K562 (cell line): ENCODE data around the gene MMP11. TPM values are rescaled to one million over a fixed set of nuclear protein-coding genes. Genes with fewer than 3 reads are reported as not detected.

Experiments used
- BACH1 ChIP-seq: fragments of 200-800 bp; sonication (Bioruptor generic); IDR thresholded peaks from 2 replicates; pipeline ENCODE4 v1.6.1; 2016; ENCODE audit warnings: missing genetic modification characterization, missing compliant biosample characterization
- BDP1 ChIP-seq: IDR thresholded peaks from 3 replicates; pipeline ENCODE4 v1.6.1; 2011; ENCODE audit not compliant: insufficient read length, insufficient read depth
- CREB1 ChIP-seq, 2 experiments: sonication (generic) in 1 of 2; formaldehyde crosslinking in 1 of 2; IDR thresholded peaks; 2 replicates each; pipeline versions ENCODE4 v1.6.1 to v1.8.0; 2012 to 2022; ENCODE audit warnings: inconsistent platforms in 1 of 2, mild to moderate bottlenecking in 1 of 2, missing genetic modification reagents in 1 of 2, moderate library complexity in 1 of 2
- DEAF1 ChIP-seq: fragments of 450-650 bp; formaldehyde crosslinking; IDR thresholded peaks from 2 replicates; pipeline ENCODE4 v1.4.0; 2020; ENCODE audit warnings: mild to moderate bottlenecking, moderate library complexity
- ELF2 ChIP-seq: fragments of 250-450 bp; sonication (Bioruptor Pico); IDR thresholded peaks from 2 replicates; pipeline ENCODE4 v1.5.0; 2021; ENCODE audit warnings: mild to moderate bottlenecking
- HCFC1 ChIP-seq: IDR thresholded peaks from 2 replicates; pipeline ENCODE4 v1.6.1; 2012; ENCODE audit warnings: low read depth, low read length, improper control_type of control experiment
- HDAC1 ChIP-seq, 2 experiments: fragments of 450-650 bp; IDR thresholded peaks; 2 replicates each; pipeline ENCODE4 v1.6.1; 2016 to 2017; ENCODE audit warnings: inconsistent platforms in 1 of 2, mild to moderate bottlenecking in 1 of 2, moderate library complexity in 1 of 2
- MLLT1 ChIP-seq, 2 experiments: fragments of 450-650 bp; IDR thresholded peaks; 2 replicates each; pipeline ENCODE4 v1.6.1; 2016
- MNT ChIP-seq, 2 experiments: fragments of 450-650 bp; conservative IDR thresholded peaks; 2 replicates each; pipeline ENCODE4 v1.6.1; 2017; ENCODE audit warnings: mild to moderate bottlenecking in 2 of 2, moderate library complexity in 2 of 2
- NFYB ChIP-seq: IDR thresholded peaks from 2 replicates; pipeline ENCODE4 v1.6.1; 2011; ENCODE audit warnings: mild to moderate bottlenecking, moderate library complexity; ENCODE audit not compliant: insufficient read length; ENCODE audit errors: extremely low read depth
- NR4A1 ChIP-seq, 2 experiments: fragments of 250-450 bp in 1 of 2; fragments of 450-650 bp in 1 of 2; sonication (Bioruptor Pico) in 1 of 2; IDR thresholded peaks; 2 replicates each; pipeline versions ENCODE4 v1.4.0 to v1.6.1; 2016 to 2020; ENCODE audit warnings: mild to moderate bottlenecking in 2 of 2, missing compliant biosample characterization in 1 of 2, missing genetic modification characterization in 1 of 2, moderate library complexity in 1 of 2
- POLR2A ChIP-seq: fragments of 450-650 bp; conservative IDR thresholded peaks from 2 replicates; pipeline ENCODE4 v1.6.1; 2016
- RBM22 ChIP-seq: fragments of 200-400 bp; formaldehyde crosslinking; IDR thresholded peaks from 2 replicates; pipeline ENCODE4 v1.6.1; 2018; ENCODE audit warnings: low read length, low read depth; ENCODE audit not compliant: poor library complexity, severe bottlenecking
- SIN3A ChIP-seq, 2 experiments: fragments of 150-350 bp in 1 of 2; IDR thresholded peaks; 2 replicates each; pipeline ENCODE4 v1.6.1; 2011 to 2016; ENCODE audit warnings: borderline replicate concordance in 2 of 2, low read depth in 2 of 2, low read length in 2 of 2, mild to moderate bottlenecking in 2 of 2, moderate library complexity in 2 of 2; ENCODE audit not compliant: control insufficient read depth in 1 of 2
- U2AF1 ChIP-seq: fragments of 200-400 bp; formaldehyde crosslinking; optimal IDR thresholded peaks from 2 replicates; pipeline ENCODE3; 2017; ENCODE audit warnings: mild to moderate bottlenecking, low read depth, low read length, moderate library complexity
- ZNF584 ChIP-seq: fragments of 200-800 bp; sonication (Bioruptor generic); IDR thresholded peaks from 2 replicates; pipeline ENCODE4 v1.6.1; 2016; ENCODE audit warnings: low read depth, mild to moderate bottlenecking, missing genetic modification characterization, missing compliant biosample characterization
- ZNF740 ChIP-seq, 3 experiments: fragments of 200-800 bp in 1 of 3; sonication (Bioruptor generic) in 1 of 3; sonication (generic) in 1 of 3; formaldehyde crosslinking in 1 of 3; IDR thresholded peaks; 2 replicates each; pipeline versions ENCODE4 v1.6.1 to v1.8.0; 2016 to 2022; ENCODE audit warnings: mild to moderate bottlenecking in 2 of 3, missing compliant biosample characterization in 2 of 3, missing genetic modification characterization in 2 of 3, missing genetic modification reagents in 1 of 3
- ZNF830 ChIP-seq: fragments of 250-450 bp; sonication (Bioruptor Pico); IDR thresholded peaks from 2 replicates; pipeline ENCODE4 v1.5.0; 2021; ENCODE audit warnings: mild to moderate bottlenecking
- polyA plus RNA-seq, 8 experiments: library from polyadenylated mRNA; depleted of rRNA in 4 of 8; stranded (reverse) in 5 of 8; unstranded in 3 of 8; fragments of >200 nt; fragmentation: Nextera tagmentation in 2 of 8; fragmentation: Illumina TruSeq in 1 of 8; extraction: Ambion mirVana in 2 of 8; extraction: Trizol in 1 of 8; gene quantifications; 2 replicates each; pipeline versions ENCODE4 v1.2.1 to v1.2.3, GENCODE V29; 2011 to 2014; ENCODE audit warnings: inconsistent platforms in 1 of 8, missing spikeins in 1 of 8
- total RNA-seq, 7 experiments: library from RNA; depleted of rRNA in 6 of 7; stranded (reverse); fragments of >200 nt in 6 of 7; fragmentation: Illumina TruSeq in 2 of 7; extraction: Trizol in 2 of 7; gene quantifications; 2 replicates each; pipeline versions ENCODE4 v1.2.1 to v1.2.3, GENCODE V29; 2011 to 2021; ENCODE audit warnings: low replicate concordance in 1 of 7
- TF ChIP-seq, protein P1 (sequence below): conservative IDR thresholded peaks from 2 replicates; pipeline ENCODE4 v1.6.1; 2011; ENCODE audit warnings: low read depth, mild to moderate bottlenecking, low read length; ENCODE audit not compliant: control insufficient read depth

MMP11 gene
- total and polyA plus RNA-seq, 9 of the 15 experiments (the other 6 are each of a cell fraction or from before 2014, with no cell fraction given) = 0.14 to 1.8 (median 1.1) TPM; not detected in 2

DNA sequence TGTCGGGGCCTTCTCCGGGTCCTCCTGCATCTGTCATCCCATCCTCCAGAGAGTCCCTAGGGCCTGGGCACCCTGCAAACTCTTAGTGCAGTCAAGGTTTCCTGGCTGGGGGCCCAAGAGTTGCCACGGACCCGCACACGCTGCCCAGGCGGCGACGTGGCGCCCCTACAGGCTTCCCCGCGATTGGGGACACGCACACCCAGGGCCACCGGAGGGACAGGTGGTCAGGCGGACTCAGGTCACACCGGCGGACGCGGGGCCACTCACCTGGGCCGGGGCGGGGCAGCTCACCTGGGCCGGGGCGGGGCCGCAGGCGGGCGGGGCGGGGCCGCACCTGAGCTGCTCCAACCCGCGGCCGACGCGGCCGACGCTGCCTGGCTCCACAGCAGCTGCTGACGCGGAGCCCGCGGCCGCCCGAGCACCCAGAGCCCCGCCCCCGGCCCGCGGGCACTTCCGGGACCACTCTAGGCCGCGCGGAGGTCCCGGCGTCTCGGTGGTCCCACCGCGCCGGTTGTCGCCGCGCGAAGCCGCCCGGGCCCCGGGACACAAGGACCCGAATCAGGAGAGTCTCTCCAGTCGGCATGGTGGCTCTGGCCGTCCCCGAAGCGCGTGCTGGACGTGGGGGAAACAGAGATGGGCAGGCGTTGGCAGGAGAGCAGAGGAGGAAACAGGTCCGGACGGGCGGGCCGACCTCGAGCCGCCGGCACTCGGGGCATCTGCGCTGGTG is 21.8 kb upstream of the MMP11 start, which contains the start of gene ZNF70 (continued):
- TF ChIP-seq SIN3A (IDR thresholded peaks at IDR 0.05; ENCODE audit: borderline replicate concordance in 2 of 2, control insufficient read depth in 1 of 2, low read depth in 2 of 2, low read length in 2 of 2) (peak in 1 of 2 experiments; percentile 40; a peak in 1 of 4 replicates), U2AF1 (no peak), HCFC1 (peak; percentile 55), POLR2A (peak; percentile 83), ZNF830 (CRISPR knock-in tag) (no peak), BACH1 (tag) (no peak), ZNF584 (no peak), MLLT1 (IDR thresholded peaks at IDR 0.05) (no peak), ELF2 (CRISPR knock-in tag) (peak; percentile 94), DEAF1 (no peak), MNT (conservative IDR thresholded peaks at IDR 0.05) (peak in 1 of 2 experiments; percentile 22; a peak in 1 of 4 replicates), CREB1 (IDR thresholded peaks at IDR 0.05) (peak; percentile 59; the same call in 1 of the 2 replicates), CREB1 (CRISPR knock-in tag; IDR thresholded peaks at IDR 0.05) (no peak), NFYB (no peak), HDAC1 (IDR thresholded peaks at IDR 0.05) (peak in 1 of 2 experiments; percentile 9; a peak in 1 of 4 replicates), BDP1 (no peak), NR4A1 (CRISPR knock-in tag; IDR thresholded peaks at IDR 0.05) (no peak), NR4A1 (tag; IDR thresholded peaks at IDR 0.05) (no peak), ZNF740 (CRISPR knock-in tag; IDR thresholded peaks at IDR 0.05) (no peak), ZNF740 (tag; IDR thresholded peaks at IDR 0.05) (no peak), RBM22 (no peak)
- TF ChIP-seq, protein P1, sequence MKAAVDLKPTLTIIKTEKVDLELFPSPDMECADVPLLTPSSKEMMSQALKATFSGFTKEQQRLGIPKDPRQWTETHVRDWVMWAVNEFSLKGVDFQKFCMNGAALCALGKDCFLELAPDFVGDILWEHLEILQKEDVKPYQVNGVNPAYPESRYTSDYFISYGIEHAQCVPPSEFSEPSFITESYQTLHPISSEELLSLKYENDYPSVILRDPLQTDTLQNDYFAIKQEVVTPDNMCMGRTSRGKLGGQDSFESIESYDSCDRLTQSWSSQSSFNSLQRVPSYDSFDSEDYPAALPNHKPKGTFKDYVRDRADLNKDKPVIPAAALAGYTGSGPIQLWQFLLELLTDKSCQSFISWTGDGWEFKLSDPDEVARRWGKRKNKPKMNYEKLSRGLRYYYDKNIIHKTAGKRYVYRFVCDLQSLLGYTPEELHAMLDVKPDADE = peak; percentile 49; the same call in 1 of the 2 replicates
